HEK293 (cell line): Measurements from ENCODE around the gene CHGA.

ENCODE experiments used
- CTCF ChIA-PET: fragments of 350-600 bp; formaldehyde crosslinking; extraction: SDS; loops from one replicate; lab custom pipeline; 2021; ENCODE audit warnings: antibody characterized with exemption; lab: Yijun Ruan, JAX
- POLR2A ChIA-PET: fragments of 300-600 bp; formaldehyde crosslinking; extraction: SDS; loops from one replicate; lab custom pipeline; 2020; ENCODE audit warnings: antibody characterized with exemption, inconsistent platforms; lab: Yijun Ruan, JAX
- H3K27ac ChIP-seq: fragments of 200-500 bp; sonication (Bioruptor generic); 2 replicates; pipeline ENCODE4 v1.5.1; 2014; ENCODE audit warnings: low read depth, low read length, control low read depth, inconsistent platforms; ENCODE audit errors: extremely low read depth
- H3K36me3 ChIP-seq, 2 experiments: fragments of 200-500 bp in 1 of 2; sonication (Bioruptor generic) in 1 of 2; 1 replicate in 1 of 2; 2 replicates in 1 of 2; pipeline ENCODE4 v1.5.1; 2014 to 2017; ENCODE audit warnings: inconsistent platforms in 2 of 2, low read length in 2 of 2; ENCODE audit not compliant: control insufficient read depth in 2 of 2, insufficient read depth in 1 of 2
- H3K4me1 ChIP-seq: fragments of 200-500 bp; sonication (Bioruptor generic); 2 replicates; pipeline ENCODE4 v1.5.1; 2014; ENCODE audit warnings: mild to moderate bottlenecking, low read length, inconsistent platforms; ENCODE audit not compliant: control insufficient read depth, insufficient read depth
- H3K4me3 ChIP-seq: 2 replicates; pipeline ENCODE4 v1.5.1; 2011; ENCODE audit warnings: low read depth, mild to moderate bottlenecking, control low read depth, low read length, moderate library complexity
- H3K9me3 ChIP-seq: fragments of 200-500 bp; sonication (Bioruptor generic); 2 replicates; pipeline ENCODE4 v1.5.1; 2014; ENCODE audit warnings: low read depth, low read length, inconsistent platforms; ENCODE audit not compliant: control insufficient read depth, insufficient read depth
- KLF17 ChIP-seq: fragments of 450-650 bp; formaldehyde crosslinking; IDR thresholded peaks from 2 replicates; pipeline ENCODE4 v1.5.1; 2016; ENCODE audit warnings: missing biosample characterization, missing genetic modification characterization
- KLF8 ChIP-seq: fragments of 450-650 bp; formaldehyde crosslinking; IDR thresholded peaks from 2 replicates; pipeline ENCODE4 v1.5.1; 2016; ENCODE audit warnings: missing biosample characterization, missing genetic modification characterization
- MEIS1 ChIP-seq: sonication (generic); formaldehyde crosslinking; IDR thresholded peaks from 2 replicates; pipeline ENCODE4 v1.8.1; 2022; ENCODE audit warnings: missing genetic modification reagents, mild to moderate bottlenecking, borderline replicate concordance
- SP3 ChIP-seq: fragments of 450-650 bp; formaldehyde crosslinking; IDR thresholded peaks from 2 replicates; pipeline ENCODE4 v1.5.1; 2016; ENCODE audit warnings: missing biosample characterization, missing genetic modification characterization
- TCF7L2 ChIP-seq: IDR thresholded peaks from 2 replicates; pipeline ENCODE4 v1.6.1; 2011; ENCODE audit warnings: low read depth, mild to moderate bottlenecking, inconsistent platforms, low read length, moderate library complexity, borderline replicate concordance
- YY2 ChIP-seq: fragments of 450-650 bp; formaldehyde crosslinking; IDR thresholded peaks from 2 replicates; pipeline ENCODE4 v1.5.1; 2016; ENCODE audit warnings: missing biosample characterization, missing genetic modification characterization
- ZBTB17 ChIP-seq: fragments of 450-650 bp; formaldehyde crosslinking; IDR thresholded peaks from 2 replicates; pipeline ENCODE4 v1.5.1; 2016; ENCODE audit warnings: missing biosample characterization, missing genetic modification characterization
- ZBTB20 ChIP-seq: fragments of 450-650 bp; formaldehyde crosslinking; IDR thresholded peaks from 2 replicates; pipeline ENCODE4 v1.5.1; 2016; ENCODE audit warnings: missing biosample characterization, missing genetic modification characterization
- ZFP3 ChIP-seq: fragments of 450-650 bp; formaldehyde crosslinking; IDR thresholded peaks from 2 replicates; pipeline ENCODE4 v1.5.1; 2016; ENCODE audit warnings: low read depth, missing biosample characterization, missing genetic modification characterization
- ZFP69B ChIP-seq: fragments of 450-650 bp; formaldehyde crosslinking; IDR thresholded peaks from 2 replicates; pipeline ENCODE4 v1.5.1; 2016; ENCODE audit warnings: missing biosample characterization, missing genetic modification characterization
- ZNF10 ChIP-seq: fragments of 450-650 bp; formaldehyde crosslinking; IDR thresholded peaks from 2 replicates; pipeline ENCODE4 v1.5.1; 2017; ENCODE audit warnings: missing biosample characterization, missing genetic modification characterization
- ZNF121 ChIP-seq: fragments of 450-650 bp; formaldehyde crosslinking; IDR thresholded peaks from 2 replicates; pipeline ENCODE4 v1.5.1; 2016; ENCODE audit warnings: missing biosample characterization, missing genetic modification characterization
- ZNF169 ChIP-seq: fragments of 450-650 bp; formaldehyde crosslinking; IDR thresholded peaks from 2 replicates; pipeline ENCODE4 v1.5.1; 2016; ENCODE audit warnings: missing biosample characterization, missing genetic modification characterization
- ZNF23 ChIP-seq: fragments of 450-650 bp; formaldehyde crosslinking; IDR thresholded peaks from 2 replicates; pipeline ENCODE4 v1.5.1; 2016; ENCODE audit warnings: missing biosample characterization, missing genetic modification characterization, borderline replicate concordance
- ZNF558 ChIP-seq: fragments of 450-650 bp; formaldehyde crosslinking; IDR thresholded peaks from 2 replicates; pipeline ENCODE4 v1.5.1; 2016; ENCODE audit warnings: missing biosample characterization, missing genetic modification characterization
- ZNF660 ChIP-seq: fragments of 450-650 bp; IDR thresholded peaks from 2 replicates; pipeline ENCODE4 v1.5.1; 2018; ENCODE audit warnings: missing biosample characterization, mild to moderate bottlenecking, missing genetic modification characterization
- ZNF664 ChIP-seq: fragments of 450-650 bp; formaldehyde crosslinking; IDR thresholded peaks from 2 replicates; pipeline ENCODE4 v1.5.1; 2016; ENCODE audit warnings: missing biosample characterization, missing genetic modification characterization
- ZNF777 ChIP-seq: fragments of 450-650 bp; formaldehyde crosslinking; IDR thresholded peaks from 2 replicates; pipeline ENCODE4 v1.5.1; 2017; ENCODE audit warnings: missing biosample characterization, missing genetic modification characterization, borderline replicate concordance
- ZSCAN5A ChIP-seq: fragments of 450-650 bp; formaldehyde crosslinking; IDR thresholded peaks from 2 replicates; pipeline ENCODE4 v1.5.1; 2016; ENCODE audit warnings: missing biosample characterization, missing genetic modification characterization
- TF ChIP-seq, protein P1 (sequence below): fragments of 450-650 bp; formaldehyde crosslinking; IDR thresholded peaks from 2 replicates; pipeline ENCODE4 v1.5.1; 2016; ENCODE audit warnings: missing biosample characterization, missing genetic modification characterization
- TF ChIP-seq, protein P2 (sequence below): fragments of 450-650 bp; formaldehyde crosslinking; IDR thresholded peaks from 2 replicates; pipeline ENCODE4 v1.5.1; 2017; ENCODE audit warnings: missing biosample characterization, missing genetic modification characterization
- TF ChIP-seq, protein P3 (sequence below): fragments of 450-650 bp; formaldehyde crosslinking; IDR thresholded peaks from 2 replicates; pipeline ENCODE4 v1.5.1; 2016; ENCODE audit warnings: missing biosample characterization, missing genetic modification characterization
- TF ChIP-seq, protein P4 (sequence below): fragments of 450-650 bp; formaldehyde crosslinking; IDR thresholded peaks from 2 replicates; pipeline ENCODE4 v1.5.1; 2016; ENCODE audit warnings: missing biosample characterization, missing genetic modification characterization

CHGA gene

GRCh38 chr14:92951912-92952471 is 29.0 kb downstream of the CHGA start (continued):
- TF ChIP-seq, protein P1, sequence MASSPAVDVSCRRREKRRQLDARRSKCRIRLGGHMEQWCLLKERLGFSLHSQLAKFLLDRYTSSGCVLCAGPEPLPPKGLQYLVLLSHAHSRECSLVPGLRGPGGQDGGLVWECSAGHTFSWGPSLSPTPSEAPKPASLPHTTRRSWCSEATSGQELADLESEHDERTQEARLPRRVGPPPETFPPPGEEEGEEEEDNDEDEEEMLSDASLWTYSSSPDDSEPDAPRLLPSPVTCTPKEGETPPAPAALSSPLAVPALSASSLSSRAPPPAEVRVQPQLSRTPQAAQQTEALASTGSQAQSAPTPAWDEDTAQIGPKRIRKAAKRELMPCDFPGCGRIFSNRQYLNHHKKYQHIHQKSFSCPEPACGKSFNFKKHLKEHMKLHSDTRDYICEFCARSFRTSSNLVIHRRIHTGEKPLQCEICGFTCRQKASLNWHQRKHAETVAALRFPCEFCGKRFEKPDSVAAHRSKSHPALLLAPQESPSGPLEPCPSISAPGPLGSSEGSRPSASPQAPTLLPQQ (tag by site-specific recombination) = no peak
- no peak for TF ChIP-seq ZSCAN5A (tag by site-specific recombination)
- no peak for TF ChIP-seq ZBTB17
- TF ChIP-seq ZFP69B (tag by site-specific recombination) = peak; percentile 50; the same call in 1 of the 2 replicates
- TF ChIP-seq, protein P2, sequence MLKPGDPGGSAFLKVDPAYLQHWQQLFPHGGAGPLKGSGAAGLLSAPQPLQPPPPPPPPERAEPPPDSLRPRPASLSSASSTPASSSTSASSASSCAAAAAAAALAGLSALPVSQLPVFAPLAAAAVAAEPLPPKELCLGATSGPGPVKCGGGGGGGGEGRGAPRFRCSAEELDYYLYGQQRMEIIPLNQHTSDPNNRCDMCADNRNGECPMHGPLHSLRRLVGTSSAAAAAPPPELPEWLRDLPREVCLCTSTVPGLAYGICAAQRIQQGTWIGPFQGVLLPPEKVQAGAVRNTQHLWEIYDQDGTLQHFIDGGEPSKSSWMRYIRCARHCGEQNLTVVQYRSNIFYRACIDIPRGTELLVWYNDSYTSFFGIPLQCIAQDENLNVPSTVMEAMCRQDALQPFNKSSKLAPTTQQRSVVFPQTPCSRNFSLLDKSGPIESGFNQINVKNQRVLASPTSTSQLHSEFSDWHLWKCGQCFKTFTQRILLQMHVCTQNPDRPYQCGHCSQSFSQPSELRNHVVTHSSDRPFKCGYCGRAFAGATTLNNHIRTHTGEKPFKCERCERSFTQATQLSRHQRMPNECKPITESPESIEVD (tag by site-specific recombination) = no peak

GRCh38 chr14:92952481-92953298 is 29.7 kb downstream of the CHGA start:
- POLR2A ChIA-PET = interaction anchor here (1.1 kb wide), 1 partner anchor 187 kb away, joined by 3 read pairs; no protein-coding TSS in a partner anchor

GRCh38 chr14:92953526-92953925 is 30.6 kb downstream of the CHGA start:
- Histone ChIP-seq H3K4me3 (no peak overlapping the region), H3K36me3 (peaks cover 4 to 38% of the 10 kb centered on the region in 2 experiments; a peak in 2 of 3 replicates), H3K4me1 (no peaks in the 10 kb centered on the region), H3K27ac (no peak overlapping the region), H3K9me3 (no peaks in the 10 kb centered on the region)
- ChIA-PET POLR2A (no interaction called here), CTCF (interaction anchor here (1.0 to 1.6 kb wide), 3 partner anchors 12 to 207 kb away, joined by 3 to 5 read pairs (median 3); no protein-coding TSS in a partner anchor)
- TF ChIP-seq ZBTB20 (no peak), ZNF169 (tag by site-specific recombination) (no peak), ZNF23 (no peak), ZFP3 (tag by site-specific recombination) (no peak), YY2 (tag by site-specific recombination) (no peak), ZNF660 (no peak), SP3 (no peak), KLF17 (no peak), MEIS1 (no peak), KLF8 (tag by site-specific recombination) (no peak), ZNF777 (tag by site-specific recombination) (no peak), ZNF558 (tag by site-specific recombination) (no peak), ZNF121 (tag by site-specific recombination) (no peak), TCF7L2 (no peak), ZNF10 (no peak)
- TF ChIP-seq, protein P3, sequence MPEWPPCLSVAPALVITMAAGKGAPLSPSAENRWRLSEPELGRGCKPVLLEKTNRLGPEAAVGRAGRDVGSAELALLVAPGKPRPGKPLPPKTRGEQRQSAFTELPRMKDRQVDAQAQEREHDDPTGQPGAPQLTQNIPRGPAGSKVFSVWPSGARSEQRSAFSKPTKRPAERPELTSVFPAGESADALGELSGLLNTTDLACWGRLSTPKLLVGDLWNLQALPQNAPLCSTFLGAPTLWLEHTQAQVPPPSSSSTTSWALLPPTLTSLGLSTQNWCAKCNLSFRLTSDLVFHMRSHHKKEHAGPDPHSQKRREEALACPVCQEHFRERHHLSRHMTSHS = no peak

More at GRCh38 chr14:92952481-92953298, 29.7 kb downstream of the CHGA start:
- H3K9me3 ChIP-seq = no peaks in the 10 kb centered on the region
- no peak for TF ChIP-seq ZNF664
- TF ChIP-seq, protein P4, sequence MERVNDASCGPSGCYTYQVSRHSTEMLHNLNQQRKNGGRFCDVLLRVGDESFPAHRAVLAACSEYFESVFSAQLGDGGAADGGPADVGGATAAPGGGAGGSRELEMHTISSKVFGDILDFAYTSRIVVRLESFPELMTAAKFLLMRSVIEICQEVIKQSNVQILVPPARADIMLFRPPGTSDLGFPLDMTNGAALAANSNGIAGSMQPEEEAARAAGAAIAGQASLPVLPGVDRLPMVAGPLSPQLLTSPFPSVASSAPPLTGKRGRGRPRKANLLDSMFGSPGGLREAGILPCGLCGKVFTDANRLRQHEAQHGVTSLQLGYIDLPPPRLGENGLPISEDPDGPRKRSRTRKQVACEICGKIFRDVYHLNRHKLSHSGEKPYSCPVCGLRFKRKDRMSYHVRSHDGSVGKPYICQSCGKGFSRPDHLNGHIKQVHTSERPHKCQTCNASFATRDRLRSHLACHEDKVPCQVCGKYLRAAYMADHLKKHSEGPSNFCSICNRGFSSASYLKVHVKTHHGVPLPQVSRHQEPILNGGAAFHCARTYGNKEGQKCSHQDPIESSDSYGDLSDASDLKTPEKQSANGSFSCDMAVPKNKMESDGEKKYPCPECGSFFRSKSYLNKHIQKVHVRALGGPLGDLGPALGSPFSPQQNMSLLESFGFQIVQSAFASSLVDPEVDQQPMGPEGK (tag by site-specific recombination) = 0 out of 2 replicates have a peak, but pooled peaks have one; percentile 3
- TF ChIP-seq, all 188 proteins: peak for 1
- Histone ChIP-seq H3K4me1 (no peaks in the 10 kb centered on the region), H3K27ac (no peak overlapping the region), H3K36me3 (peaks cover 4 to 33% of the 10 kb centered on the region in 2 experiments; a peak in 2 of 3 replicates), H3K4me3 (no peak overlapping the region)
- CTCF ChIA-PET = interaction anchor here (0.6 to 2.1 kb wide), 27 partner anchors 13 to 1561 kb away, joined by 3 to 19 read pairs (median 4); partner anchors contain the start of genes GON7, ITPK1 and UBR7
